GM12878 (cell line): ENCODE results near the gene NFATC2. TPM values are rescaled to one million over a fixed set of nuclear protein-coding genes. Genes with fewer than 3 reads are reported as not detected.

Experiments
- ATF7 ChIP-seq: fragments of 450-650 bp; IDR thresholded peaks from 2 replicates; pipeline ENCODE4 v1.6.1; 2016; ENCODE audit warnings: low read depth, mild to moderate bottlenecking
- BMI1 ChIP-seq: fragments of 450-650 bp; IDR thresholded peaks from 2 replicates; pipeline ENCODE4 v1.6.1; 2016; ENCODE audit warnings: mild to moderate bottlenecking, moderate library complexity, borderline replicate concordance
- CBX3 ChIP-seq: fragments of 200-600 bp; sonication (generic); IDR thresholded peaks from 2 replicates; pipeline ENCODE4 v1.6.1; 2016; ENCODE audit warnings: low read depth, borderline replicate concordance
- CEBPB ChIP-seq, 2 experiments: fragments of 150-350 bp in 1 of 2; IDR thresholded peaks; 2 replicates each; pipeline ENCODE4 v1.6.1; 2012 to 2014; ENCODE audit warnings: low read depth in 2 of 2, low read length in 2 of 2, borderline replicate concordance in 1 of 2, inconsistent platforms in 1 of 2
- CHD4 ChIP-seq: fragments of 200-600 bp; sonication (generic); IDR thresholded peaks from 2 replicates; pipeline ENCODE4 v1.6.1; 2016; ENCODE audit warnings: mild to moderate bottlenecking
- DPF2 ChIP-seq: fragments of 450-650 bp; IDR thresholded peaks from 2 replicates; pipeline ENCODE4 v1.6.1; 2017; ENCODE audit warnings: mild to moderate bottlenecking
- EP300 ChIP-seq, 2 experiments: fragments of 150-350 bp in 1 of 2; IDR thresholded peaks; 2 replicates each; pipeline ENCODE4 v1.6.1; 2011 to 2012; ENCODE audit warnings: low read depth in 2 of 2, low read length in 2 of 2, borderline replicate concordance in 1 of 2, improper control_type of control experiment in 1 of 2, inconsistent platforms in 1 of 2; ENCODE audit not compliant: control insufficient read depth in 1 of 2
- ESRRA ChIP-seq: IDR thresholded peaks from 2 replicates; pipeline ENCODE4 v1.6.1; 2012; ENCODE audit warnings: mild to moderate bottlenecking, low read length, improper control_type of control experiment
- GABPA ChIP-seq: IDR thresholded peaks from 2 replicates; pipeline ENCODE4 v1.6.1; 2014; ENCODE audit warnings: antibody characterized with exemption, low read depth, mild to moderate bottlenecking, inconsistent platforms
- HCFC1 ChIP-seq: fragments of 150-350 bp; IDR thresholded peaks from 2 replicates; pipeline ENCODE4 v1.6.1; 2014; ENCODE audit warnings: low read length
- HDGF ChIP-seq: fragments of 450-650 bp; IDR thresholded peaks from 2 replicates; pipeline ENCODE4 v1.6.1; 2016; ENCODE audit warnings: antibody characterized with exemption
- IKZF2 ChIP-seq, 2 experiments: fragments of 450-650 bp; IDR thresholded peaks; 2 replicates each; pipeline ENCODE4 v1.6.1; 2017; ENCODE audit warnings: mild to moderate bottlenecking in 2 of 2, moderate library complexity in 2 of 2
- JUND ChIP-seq: IDR thresholded peaks from 2 replicates; pipeline ENCODE4 v1.6.1; 2012; ENCODE audit warnings: low read depth, mild to moderate bottlenecking, low read length, improper control_type of control experiment, moderate library complexity
- KDM1A ChIP-seq: fragments of 200-600 bp; sonication (generic); IDR thresholded peaks from 2 replicates; pipeline ENCODE4 v1.6.1; 2016; ENCODE audit warnings: borderline replicate concordance
- MTA3 ChIP-seq: IDR thresholded peaks from 2 replicates; pipeline ENCODE4 v1.6.1; 2012; ENCODE audit warnings: low read length, inconsistent platforms, borderline replicate concordance
- NFYB ChIP-seq: IDR thresholded peaks from 2 replicates; pipeline ENCODE4 v1.6.1; 2011; ENCODE audit warnings: low read depth, mild to moderate bottlenecking, low read length, improper control_type of control experiment, moderate library complexity; ENCODE audit not compliant: insufficient read depth
- PBX3 ChIP-seq: IDR thresholded peaks from 2 replicates; pipeline ENCODE4 v1.6.1; 2011; ENCODE audit warnings: mild to moderate bottlenecking, low read depth, low read length, moderate library complexity; ENCODE audit not compliant: insufficient replicate concordance
- PKNOX1 ChIP-seq: fragments of 450-650 bp; IDR thresholded peaks from 2 replicates; pipeline ENCODE4 v1.6.1; 2016; ENCODE audit warnings: mild to moderate bottlenecking
- POLR2A ChIP-seq: IDR thresholded peaks from 2 replicates; pipeline ENCODE4 v1.6.1; 2011; ENCODE audit warnings: low read depth, mild to moderate bottlenecking, low read length
- RB1 ChIP-seq: fragments of 450-650 bp; formaldehyde crosslinking; IDR thresholded peaks from 2 replicates; pipeline ENCODE4 v1.6.1; 2017; ENCODE audit warnings: mild to moderate bottlenecking, borderline replicate concordance
- RCOR1 ChIP-seq: conservative IDR thresholded peaks from 2 replicates; pipeline ENCODE4 v1.6.1; 2012; ENCODE audit warnings: low read depth, low read length, improper control_type of control experiment
- SIN3A ChIP-seq: IDR thresholded peaks from 2 replicates; pipeline ENCODE4 v1.6.1; 2012; ENCODE audit warnings: low read depth, low read length, improper control_type of control experiment
- SREBF2 ChIP-seq: IDR thresholded peaks from 2 replicates; pipeline ENCODE4 v1.6.1; 2012; ENCODE audit warnings: mild to moderate bottlenecking, low read length
- TCF12 ChIP-seq: IDR thresholded peaks from 2 replicates; pipeline ENCODE4 v1.6.1; 2011; ENCODE audit warnings: low read depth, mild to moderate bottlenecking, low read length
- YBX1 ChIP-seq: fragments of 450-650 bp; IDR thresholded peaks from 2 replicates; pipeline ENCODE4 v1.6.1; 2016; ENCODE audit warnings: antibody characterized with exemption
- ZNF217 ChIP-seq: fragments of 450-650 bp; IDR thresholded peaks from 2 replicates; pipeline ENCODE4 v1.6.1; 2017; ENCODE audit warnings: antibody characterized with exemption, mild to moderate bottlenecking
- polyA plus RNA-seq, 11 experiments: library from polyadenylated mRNA; depleted of rRNA in 4 of 11; unstranded in 6 of 11; stranded (reverse) in 5 of 11; fragments of >200 nt; fragmentation: Nextera tagmentation in 4 of 11; fragmentation: Illumina TruSeq in 1 of 11; extraction: Ambion mirVana in 4 of 11; extraction: Trizol in 1 of 11; gene quantifications; 1 replicate in 1 of 11; 2 replicates in 10 of 11; pipeline versions ENCODE4 v1.2.1 to v1.2.3, GENCODE V29; 2011 to 2016; ENCODE audit warnings: inconsistent platforms in 2 of 11, missing spikeins in 2 of 11, low read depth in 1 of 11
- total RNA-seq, 4 experiments: library from RNA; depleted of rRNA in 3 of 4; stranded (reverse); fragments of >200 nt in 3 of 4; fragmentation: Illumina TruSeq in 1 of 4; extraction: Trizol in 1 of 4; gene quantifications; 2 replicates each; pipeline versions ENCODE4 v1.2.1 to v1.2.3, GENCODE V29; 2013 to 2021
- TF ChIP-seq, protein P1 (sequence below): fragments of 450-650 bp; conservative IDR thresholded peaks from 2 replicates; pipeline ENCODE4 v1.6.1; 2017; ENCODE audit warnings: mild to moderate bottlenecking, moderate library complexity
- TF ChIP-seq, protein P2 (sequence below): IDR thresholded peaks from 2 replicates; pipeline ENCODE4 v1.6.1; 2011; ENCODE audit warnings: low read depth, low read length, improper control_type of control experiment, borderline replicate concordance

Gene NFATC2
- total and polyA plus RNA-seq, 10 of the 15 experiments (the other 5 are each of a cell fraction or from before 2014, with no cell fraction given), result 3.3 to 20.0 (median 7.3) TPM

DNA sequence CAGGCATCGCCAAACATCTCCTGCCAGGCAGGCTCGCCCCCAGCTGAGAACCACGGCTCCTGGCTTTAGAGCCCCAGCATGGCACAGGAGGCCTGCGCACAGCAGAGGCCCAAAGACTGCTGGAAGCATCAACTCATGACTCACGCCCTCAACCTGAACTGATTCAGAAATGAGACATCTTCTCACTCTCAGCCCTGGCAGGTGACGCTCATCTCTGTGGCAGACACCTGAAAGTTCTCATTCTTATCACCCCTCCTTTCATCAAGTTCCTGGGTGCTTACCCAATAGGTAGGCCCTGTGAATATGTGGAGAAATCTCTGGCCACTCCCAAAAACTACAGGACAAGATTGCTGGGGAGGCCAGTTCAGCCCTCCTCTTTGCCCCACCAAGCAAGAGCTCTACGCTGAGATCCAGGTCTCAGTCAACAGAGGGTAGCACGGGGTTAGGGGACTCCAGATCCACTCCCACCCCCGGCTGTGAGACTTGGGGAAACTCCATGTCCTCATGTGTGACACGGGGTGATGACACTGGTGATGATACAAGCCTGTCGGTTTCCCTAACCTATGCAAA, 11.3 kb downstream of the NFATC2 start (continued):
- TF ChIP-seq SREBF2 (no peak), NFYB (no peak), HCFC1 (no peak), RB1 (no peak), ZNF217 (no peak), DPF2 (peak; percentile 17; the same call in 1 of the 2 replicates), MTA3 (no peak), PKNOX1 (peak; percentile 40; the same call in 1 of the 2 replicates), IKZF2 (IDR thresholded peaks at IDR 0.05) (peak in 1 of 2 experiments; percentile 10; a peak in 1 of 4 replicates), ESRRA (no peak), CBX3 (no peak), ATF7 (peak; percentile 37), JUND (no peak), PBX3 (peak; percentile 74), RCOR1 (no peak), SIN3A (no peak), YBX1 (no peak), CEBPB (IDR thresholded peaks at IDR 0.05; ENCODE audit: borderline replicate concordance in 1 of 2, low read depth in 2 of 2, low read length in 2 of 2) (no peak), GABPA (no peak), POLR2A (no peak), KDM1A (no peak), CHD4 (no peak), TCF12 (0 out of 2 replicates have a peak, but pooled peaks have one; percentile 49), BMI1 (no peak), EP300 (IDR thresholded peaks at IDR 0.05; ENCODE audit: borderline replicate concordance in 1 of 2, control insufficient read depth in 1 of 2, low read depth in 2 of 2, low read length in 2 of 2) (0 out of 4 replicates have a peak, but pooled peaks of 1 of the 2 experiments have one; percentile 41), HDGF (no peak)
- TF ChIP-seq, protein P1, sequence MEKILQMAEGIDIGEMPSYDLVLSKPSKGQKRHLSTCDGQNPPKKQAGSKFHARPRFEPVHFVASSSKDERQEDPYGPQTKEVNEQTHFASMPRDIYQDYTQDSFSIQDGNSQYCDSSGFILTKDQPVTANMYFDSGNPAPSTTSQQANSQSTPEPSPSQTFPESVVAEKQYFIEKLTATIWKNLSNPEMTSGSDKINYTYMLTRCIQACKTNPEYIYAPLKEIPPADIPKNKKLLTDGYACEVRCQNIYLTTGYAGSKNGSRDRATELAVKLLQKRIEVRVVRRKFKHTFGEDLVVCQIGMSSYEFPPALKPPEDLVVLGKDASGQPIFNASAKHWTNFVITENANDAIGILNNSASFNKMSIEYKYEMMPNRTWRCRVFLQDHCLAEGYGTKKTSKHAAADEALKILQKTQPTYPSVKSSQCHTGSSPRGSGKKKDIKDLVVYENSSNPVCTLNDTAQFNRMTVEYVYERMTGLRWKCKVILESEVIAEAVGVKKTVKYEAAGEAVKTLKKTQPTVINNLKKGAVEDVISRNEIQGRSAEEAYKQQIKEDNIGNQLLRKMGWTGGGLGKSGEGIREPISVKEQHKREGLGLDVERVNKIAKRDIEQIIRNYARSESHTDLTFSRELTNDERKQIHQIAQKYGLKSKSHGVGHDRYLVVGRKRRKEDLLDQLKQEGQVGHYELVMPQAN, result no peak
- TF ChIP-seq, protein P2, sequence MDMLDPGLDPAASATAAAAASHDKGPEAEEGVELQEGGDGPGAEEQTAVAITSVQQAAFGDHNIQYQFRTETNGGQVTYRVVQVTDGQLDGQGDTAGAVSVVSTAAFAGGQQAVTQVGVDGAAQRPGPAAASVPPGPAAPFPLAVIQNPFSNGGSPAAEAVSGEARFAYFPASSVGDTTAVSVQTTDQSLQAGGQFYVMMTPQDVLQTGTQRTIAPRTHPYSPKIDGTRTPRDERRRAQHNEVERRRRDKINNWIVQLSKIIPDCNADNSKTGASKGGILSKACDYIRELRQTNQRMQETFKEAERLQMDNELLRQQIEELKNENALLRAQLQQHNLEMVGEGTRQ, result no peak
